H54 (cell line): ENCODE results near the gene H2AZ2.
A peak's percentile ranks its signal among the peaks of the same experiment; 100 is the strongest.
"Not testable (repeated sequence)": the region's sequence is repeated elsewhere in the genome, so short reads cannot be mapped to it uniquely, and the experiment has no call there.

Experiments used
- DNase-seq: peaks from one replicate; pipeline ENCODE4 v3.0.0; 2011; ENCODE audit warnings: low spot score, mixed read lengths; ENCODE audit not compliant: insufficient read length
- FAIRE-seq: peaks from 3 replicates; lab custom pipeline; 2011; peaks lifted over from hg19 to GRCh38; lab: Jason Lieb, UNC
- POLR2A ChIP-seq: IDR thresholded peaks from 2 replicates; pipeline ENCODE4 v1.6.1; 2011; ENCODE audit warnings: low read depth, mild to moderate bottlenecking, low read length

The H2AZ2 gene

GRCh38 chr7:44881610-44882009, 33.7 kb upstream of the H2AZ2 start:
- FAIRE-seq (no peak), DNase-seq (no peak)
- no peak for TF ChIP-seq POLR2A

DNA sequence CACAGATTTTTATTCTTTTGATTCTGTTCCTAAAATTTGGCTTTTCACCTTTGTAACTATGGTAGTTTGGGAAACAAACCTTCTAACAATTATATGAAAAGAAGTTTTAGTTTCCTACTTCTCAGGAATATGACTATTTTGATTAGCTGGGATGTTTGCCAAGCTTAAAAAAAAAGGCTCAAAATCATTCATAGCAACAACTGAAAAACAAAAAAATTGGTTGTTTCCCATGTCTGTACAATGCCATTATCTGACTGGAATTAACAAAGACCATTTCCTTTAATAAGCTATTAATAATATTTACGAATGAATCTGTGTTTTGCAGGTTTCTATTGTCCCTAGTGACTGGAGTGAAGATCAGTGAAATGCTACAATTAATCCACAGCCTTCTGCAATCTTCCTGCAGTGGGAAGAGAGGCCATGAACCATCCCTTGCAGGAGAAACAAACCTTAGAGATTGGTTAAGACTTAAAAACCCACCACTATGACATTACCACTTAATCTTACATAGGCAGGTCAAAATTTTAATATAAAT, 33.2 kb upstream of the H2AZ2 start:
- FAIRE-seq = no peak
- no peak for TF ChIP-seq POLR2A
- DNase-seq = no peak

DNA sequence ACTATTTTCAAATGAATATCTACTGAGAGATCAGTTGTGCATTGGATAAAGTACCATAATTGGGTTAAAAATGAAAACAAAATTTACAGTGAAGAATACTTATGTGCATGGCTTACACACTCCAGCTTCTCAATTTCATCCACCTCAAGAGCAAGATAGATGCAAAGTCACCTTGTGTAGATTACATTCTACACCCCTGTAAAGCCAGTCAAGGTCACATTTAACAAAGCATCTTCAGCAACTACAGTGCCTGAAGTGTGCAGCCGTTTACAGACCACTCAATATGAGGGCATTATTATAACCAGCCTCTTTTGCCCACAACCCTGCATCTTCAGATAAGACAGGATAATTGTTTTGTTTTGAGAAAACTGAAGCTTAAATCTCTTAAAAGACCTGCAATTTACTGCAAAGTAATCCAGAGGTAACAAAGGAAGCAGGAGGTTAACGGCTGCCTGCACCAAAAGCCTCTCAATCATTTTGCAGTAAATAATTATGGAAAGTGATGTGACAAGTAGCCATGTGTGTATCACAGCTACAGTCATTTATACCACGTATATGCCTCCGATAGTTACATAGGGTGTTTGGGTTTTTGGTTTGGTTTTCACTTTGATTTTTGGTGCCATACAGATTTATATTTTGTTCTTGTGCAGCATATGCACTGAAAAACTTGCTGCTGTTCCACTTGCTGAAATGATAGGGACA, 32.6 kb upstream of the H2AZ2 start:
- no peak for TF ChIP-seq POLR2A
- FAIRE-seq (no peak), DNase-seq (no peak)

DNA sequence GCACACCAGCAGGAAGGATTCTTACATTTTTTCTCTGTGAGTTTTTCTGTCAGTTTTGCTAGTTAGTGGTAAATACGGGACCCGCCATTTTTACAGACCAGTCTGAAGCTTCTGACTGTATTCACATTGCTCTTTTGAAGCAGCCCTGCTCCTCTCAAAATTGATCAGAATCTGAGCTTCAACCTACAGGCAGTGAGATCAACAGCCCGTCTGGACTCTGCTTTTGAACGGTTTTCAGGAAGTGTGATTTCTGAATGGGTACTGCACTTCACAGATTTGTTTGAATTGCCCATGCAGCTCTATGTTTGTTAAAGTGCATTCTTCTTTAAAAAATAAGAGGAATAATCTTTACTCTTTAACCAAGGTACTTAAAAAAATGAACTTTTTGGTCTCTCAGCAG, 28.5 kb upstream of the H2AZ2 start:
- TF ChIP-seq POLR2A = no peak
- DNase-seq (no peak), FAIRE-seq (no peak)

DNA sequence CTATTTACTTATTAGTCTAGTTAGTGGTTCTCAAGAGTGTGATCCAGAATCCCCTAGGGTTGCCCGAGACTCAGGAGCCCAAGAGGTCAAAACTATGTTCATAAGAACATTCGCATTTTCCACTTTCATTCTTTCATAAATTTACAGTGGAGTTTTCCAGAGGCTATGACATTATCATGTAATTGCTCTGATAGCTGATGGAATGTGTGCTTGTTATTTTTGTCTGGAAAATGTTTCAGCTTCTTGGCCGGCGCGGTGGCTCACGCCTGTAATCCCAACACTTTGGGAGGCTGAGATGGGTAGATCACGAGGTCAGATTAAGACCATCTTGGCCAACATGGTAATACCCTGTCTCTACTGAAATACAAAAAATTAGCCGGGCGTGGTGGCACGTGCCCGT, 27.4 kb upstream of the H2AZ2 start:
- DNase-seq (no peak), FAIRE-seq (no peak)
- no peak for TF ChIP-seq POLR2A

DNA sequence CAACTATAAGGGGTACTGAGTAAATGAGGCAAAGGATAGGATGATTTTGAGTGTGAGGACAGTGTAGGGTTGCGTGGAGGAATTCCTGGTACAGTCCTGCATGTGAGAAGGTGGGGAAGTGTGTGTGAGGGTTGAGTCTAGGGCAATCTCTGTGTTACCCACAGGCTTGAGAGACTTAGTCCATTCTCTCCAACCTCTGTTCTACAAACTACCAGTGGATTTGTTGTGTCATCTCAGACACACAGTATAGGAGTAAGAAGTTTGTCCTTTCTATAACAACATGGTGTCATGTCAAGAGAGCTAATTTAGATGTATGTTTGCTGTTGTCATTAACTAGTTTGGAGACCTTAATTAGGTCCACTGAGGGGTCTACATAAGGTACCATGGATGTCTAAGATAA, 24.9 kb upstream of the H2AZ2 start:
- TF ChIP-seq POLR2A = no peak
- DNase-seq (no peak), FAIRE-seq (no peak)

DNA sequence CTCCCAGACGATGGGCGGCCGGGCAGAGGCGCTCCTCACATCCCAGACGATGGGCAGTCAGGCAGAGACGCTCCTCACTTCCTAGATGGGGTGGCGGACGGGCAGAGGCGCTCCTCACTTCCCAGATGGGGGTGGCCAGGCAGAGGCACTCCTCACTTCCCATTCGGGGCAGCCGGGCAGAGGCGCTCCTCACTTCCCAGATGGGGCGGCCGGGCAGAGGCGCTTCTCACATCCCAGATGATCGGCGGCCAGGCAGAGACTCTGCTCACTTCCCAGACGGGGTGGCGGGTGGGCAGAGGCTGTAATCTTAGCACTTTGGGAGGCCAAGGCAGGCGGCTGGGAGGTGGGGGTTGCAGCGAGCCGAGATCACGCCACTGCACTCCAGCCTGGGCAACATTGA, 24.0 kb upstream of the H2AZ2 start:
- DNase-seq, FAIRE-seq: not testable (repeated sequence)

DNA sequence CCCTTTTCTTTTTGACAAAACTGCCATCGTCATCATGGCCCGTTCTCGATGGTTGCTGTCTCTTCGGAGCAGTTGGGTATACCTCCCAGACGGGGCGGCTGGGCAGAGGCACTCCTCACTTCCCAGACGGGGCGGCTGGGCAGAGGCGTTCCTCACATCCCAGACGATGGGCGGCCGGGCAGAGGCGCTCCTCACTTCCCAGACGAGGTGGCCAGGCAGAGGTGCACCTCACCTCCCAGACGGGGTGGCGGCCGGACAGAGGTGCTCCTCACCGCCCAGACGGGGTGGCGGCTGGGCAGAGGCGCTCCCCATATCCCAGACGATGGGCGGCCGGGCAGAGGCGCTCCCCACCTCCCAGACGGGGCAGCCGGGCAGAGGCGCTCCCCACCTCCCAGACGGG, 22.9 kb upstream of the H2AZ2 start:
- FAIRE-seq, DNase-seq: not testable (repeated sequence)

DNA sequence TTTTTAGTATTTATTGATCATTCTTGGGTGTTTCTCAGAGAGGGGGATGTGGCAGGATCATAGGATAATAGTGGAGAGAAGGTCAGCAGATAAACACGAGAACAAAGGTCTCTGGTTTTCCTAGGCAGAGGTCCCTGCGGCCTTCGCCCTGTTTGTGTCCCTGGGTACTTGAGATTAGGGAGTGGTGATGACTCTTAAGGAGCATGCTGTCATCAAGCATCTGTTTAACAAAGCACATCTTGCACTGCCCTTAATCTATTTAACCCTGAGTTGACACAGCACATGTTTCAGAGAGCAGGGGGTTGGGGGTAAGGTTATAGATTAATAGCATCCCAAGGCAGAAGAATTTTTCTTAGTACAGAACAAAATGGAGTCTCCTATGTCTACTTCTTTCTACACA, 22.4 kb upstream of the H2AZ2 start:
- FAIRE-seq, DNase-seq: not testable (repeated sequence)

GRCh38 chr7:44867073-44867995, 19.4 kb upstream of the H2AZ2 start:
- peak; percentile 92 for DNase-seq
- no peak for TF ChIP-seq POLR2A
- FAIRE-seq = peak; percentile 94

GRCh38 chr7:44861949-44862348, 14.1 kb upstream of the H2AZ2 start:
- not testable (repeated sequence) for FAIRE-seq, DNase-seq

- no peak for DNase-seq
- FAIRE-seq = no peak
- no peak for TF ChIP-seq POLR2A
Observed at GRCh38 chr7:44858161-44858560, 10.3 kb upstream of the H2AZ2 start.

DNA sequence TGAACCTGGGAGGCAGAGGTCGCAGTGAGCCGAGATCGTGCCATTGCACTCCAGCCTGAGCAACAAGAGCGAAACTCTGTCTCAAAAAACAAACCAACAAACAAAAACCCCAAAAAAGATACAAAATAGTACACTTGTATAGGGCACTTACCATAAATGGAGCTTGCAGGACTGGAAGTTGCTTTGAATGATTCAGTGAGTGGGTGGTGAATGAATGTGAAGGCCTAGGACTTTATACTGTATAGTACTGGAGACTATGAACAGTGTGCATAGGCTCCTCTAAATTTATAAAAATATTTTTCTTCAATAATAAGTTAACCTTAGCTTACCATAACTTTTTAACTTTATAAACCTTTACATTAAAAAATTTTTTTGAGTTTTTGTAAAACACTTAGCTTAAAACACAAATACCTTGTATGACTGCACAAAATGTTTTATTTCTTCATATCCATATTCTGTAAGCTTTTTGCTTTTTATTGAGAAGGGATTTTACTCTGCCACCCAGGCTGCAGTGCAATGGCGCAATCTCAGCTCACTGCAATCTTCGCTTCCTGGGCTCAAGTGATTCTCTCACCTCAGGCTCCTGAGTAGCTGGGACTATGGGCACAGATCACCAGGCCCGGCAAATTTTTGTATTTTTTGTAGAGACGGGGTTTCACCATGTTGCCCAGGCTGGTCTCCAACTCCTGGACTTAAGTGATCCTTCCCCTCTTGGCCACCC, 6.9 kb upstream of the H2AZ2 start:
- no peak for FAIRE-seq
- DNase-seq = no peak

GRCh38 chr7:44853391-44853790, 5.5 kb upstream of the H2AZ2 start:
- FAIRE-seq = no peak
- no peak for DNase-seq

More for the DNA sequence above, 6.9 kb upstream of the H2AZ2 start:
- TF ChIP-seq POLR2A = no peak

DNA sequence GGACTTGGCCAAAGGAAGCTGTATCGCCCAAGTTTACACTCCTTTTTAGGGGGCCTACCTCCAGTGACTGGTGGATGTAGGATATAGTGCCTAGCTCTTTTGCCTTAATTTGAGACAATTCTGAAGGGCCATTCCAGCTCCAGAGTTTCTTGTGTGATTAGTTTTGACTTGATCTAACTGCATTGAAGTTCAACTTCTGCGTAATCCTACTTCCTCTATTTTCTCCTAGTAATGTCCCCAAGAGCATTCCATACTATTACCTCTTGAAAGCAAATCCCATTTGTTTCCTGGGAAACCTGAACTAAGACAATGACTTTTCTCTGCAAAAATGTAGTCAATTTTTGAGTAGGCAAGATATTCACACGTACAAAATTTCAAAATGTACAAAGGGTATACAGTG, 4.7 kb upstream of the H2AZ2 start:
- no peak for FAIRE-seq
- no peak for TF ChIP-seq POLR2A
- no peak for DNase-seq

More at GRCh38 chr7:44853391-44853790, 5.5 kb upstream of the H2AZ2 start:
- no peak for TF ChIP-seq POLR2A
